ENCODE measurements around the gene BNIP5. TPM values are rescaled to one million over a fixed set of nuclear protein-coding genes. Genes with fewer than 3 reads are reported as not detected.

The BNIP5 gene
- total RNA-seq, 1 experiment from 2014 or later = not detected

DNA sequence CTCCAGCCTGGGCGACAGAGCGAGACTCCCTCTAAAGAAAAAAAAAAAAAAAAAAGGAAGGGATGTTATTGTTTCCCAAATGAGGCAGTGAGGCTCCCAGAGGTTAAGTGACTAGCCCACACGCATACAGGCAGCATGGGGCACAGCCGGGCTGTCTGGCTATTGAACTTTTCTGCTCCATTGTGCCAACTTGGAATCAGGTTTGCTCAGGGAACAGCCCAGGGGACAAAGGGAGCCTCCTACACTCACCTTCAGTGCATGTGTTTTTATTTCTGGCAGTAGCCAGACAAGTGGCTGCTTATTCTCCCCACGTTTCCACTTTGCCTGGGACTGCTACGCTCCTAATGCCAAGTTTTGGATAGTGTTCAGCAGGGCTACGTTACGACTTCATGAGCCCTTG, 40.1 kb upstream of the BNIP5 start (continued):
- TF ChIP-seq, protein P1, sequence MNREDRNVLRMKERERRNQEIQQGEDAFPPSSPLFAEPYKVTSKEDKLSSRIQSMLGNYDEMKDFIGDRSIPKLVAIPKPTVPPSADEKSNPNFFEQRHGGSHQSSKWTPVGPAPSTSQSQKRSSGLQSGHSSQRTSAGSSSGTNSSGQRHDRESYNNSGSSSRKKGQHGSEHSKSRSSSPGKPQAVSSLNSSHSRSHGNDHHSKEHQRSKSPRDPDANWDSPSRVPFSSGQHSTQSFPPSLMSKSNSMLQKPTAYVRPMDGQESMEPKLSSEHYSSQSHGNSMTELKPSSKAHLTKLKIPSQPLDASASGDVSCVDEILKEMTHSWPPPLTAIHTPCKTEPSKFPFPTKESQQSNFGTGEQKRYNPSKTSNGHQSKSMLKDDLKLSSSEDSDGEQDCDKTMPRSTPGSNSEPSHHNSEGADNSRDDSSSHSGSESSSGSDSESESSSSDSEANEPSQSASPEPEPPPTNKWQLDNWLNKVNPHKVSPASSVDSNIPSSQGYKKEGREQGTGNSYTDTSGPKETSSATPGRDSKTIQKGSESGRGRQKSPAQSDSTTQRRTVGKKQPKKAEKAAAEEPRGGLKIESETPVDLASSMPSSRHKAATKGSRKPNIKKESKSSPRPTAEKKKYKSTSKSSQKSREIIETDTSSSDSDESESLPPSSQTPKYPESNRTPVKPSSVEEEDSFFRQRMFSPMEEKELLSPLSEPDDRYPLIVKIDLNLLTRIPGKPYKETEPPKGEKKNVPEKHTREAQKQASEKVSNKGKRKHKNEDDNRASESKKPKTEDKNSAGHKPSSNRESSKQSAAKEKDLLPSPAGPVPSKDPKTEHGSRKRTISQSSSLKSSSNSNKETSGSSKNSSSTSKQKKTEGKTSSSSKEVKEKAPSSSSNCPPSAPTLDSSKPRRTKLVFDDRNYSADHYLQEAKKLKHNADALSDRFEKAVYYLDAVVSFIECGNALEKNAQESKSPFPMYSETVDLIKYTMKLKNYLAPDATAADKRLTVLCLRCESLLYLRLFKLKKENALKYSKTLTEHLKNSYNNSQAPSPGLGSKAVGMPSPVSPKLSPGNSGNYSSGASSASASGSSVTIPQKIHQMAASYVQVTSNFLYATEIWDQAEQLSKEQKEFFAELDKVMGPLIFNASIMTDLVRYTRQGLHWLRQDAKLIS (CRISPR knock-in tag; IDR thresholded peaks at IDR 0.05; ENCODE audit: borderline replicate concordance) = no peak
- TF ChIP-seq ZNF671 (CRISPR knock-in tag; IDR thresholded peaks at IDR 0.05) (no peak), JAZF1 (CRISPR knock-in tag; IDR thresholded peaks at IDR 0.05) (no peak), ESRRA (CRISPR knock-in tag; IDR thresholded peaks at IDR 0.05; ENCODE audit: borderline replicate concordance) (no peak), ZNF121 (CRISPR knock-in tag; IDR thresholded peaks at IDR 0.05) (no peak)
- TF ChIP-seq, protein P2, sequence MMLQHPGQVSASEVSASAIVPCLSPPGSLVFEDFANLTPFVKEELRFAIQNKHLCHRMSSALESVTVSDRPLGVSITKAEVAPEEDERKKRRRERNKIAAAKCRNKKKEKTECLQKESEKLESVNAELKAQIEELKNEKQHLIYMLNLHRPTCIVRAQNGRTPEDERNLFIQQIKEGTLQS (CRISPR knock-in tag; conservative IDR thresholded peaks at IDR 0.05) = no peak

DNA sequence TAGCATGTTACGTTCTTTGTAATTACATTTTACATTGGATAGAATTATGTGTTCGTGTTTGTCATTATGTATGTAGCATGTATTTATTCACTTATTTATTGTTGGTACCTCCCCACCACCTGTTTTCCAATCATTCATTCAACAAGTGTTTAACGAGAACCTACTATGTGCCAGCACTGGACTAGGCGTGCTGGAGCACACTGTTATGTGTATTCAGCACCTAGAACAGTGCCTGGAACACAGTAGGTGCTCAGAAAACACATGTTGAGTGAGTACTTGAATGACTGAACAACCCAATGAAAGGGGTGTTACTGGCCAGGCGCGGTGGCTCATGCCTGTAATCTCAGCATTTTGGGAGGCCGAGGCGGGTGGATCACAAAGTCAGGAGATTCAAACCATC, 39.5 kb upstream of the BNIP5 start:
- CTCF ChIA-PET = no interaction called here
- no peak for ATAC-seq
- no peak for DNase-seq (ENCODE audit: low spot score)
- POLR2A ChIA-PET = no interaction called here
- Mint-ChIP-seq H3K4me3 (no peak overlapping the region), H3K4me1 (peaks cover 27% of the 10 kb centered on the region), H3K27me3 (ENCODE audit: low read depth) (no peaks in the 10 kb centered on the region), H3K27ac (no peak overlapping the region), H3K36me3 (no peaks in the 10 kb centered on the region), H3K9me3 (no peaks in the 10 kb centered on the region)
- TF ChIP-seq ZNF138 (CRISPR knock-in tag; conservative IDR thresholded peaks at IDR 0.05) = no peak
- TF ChIP-seq ZNF219 (CRISPR knock-in tag; IDR thresholded peaks at IDR 0.05; ENCODE audit: borderline replicate concordance) = no peak

DNA sequence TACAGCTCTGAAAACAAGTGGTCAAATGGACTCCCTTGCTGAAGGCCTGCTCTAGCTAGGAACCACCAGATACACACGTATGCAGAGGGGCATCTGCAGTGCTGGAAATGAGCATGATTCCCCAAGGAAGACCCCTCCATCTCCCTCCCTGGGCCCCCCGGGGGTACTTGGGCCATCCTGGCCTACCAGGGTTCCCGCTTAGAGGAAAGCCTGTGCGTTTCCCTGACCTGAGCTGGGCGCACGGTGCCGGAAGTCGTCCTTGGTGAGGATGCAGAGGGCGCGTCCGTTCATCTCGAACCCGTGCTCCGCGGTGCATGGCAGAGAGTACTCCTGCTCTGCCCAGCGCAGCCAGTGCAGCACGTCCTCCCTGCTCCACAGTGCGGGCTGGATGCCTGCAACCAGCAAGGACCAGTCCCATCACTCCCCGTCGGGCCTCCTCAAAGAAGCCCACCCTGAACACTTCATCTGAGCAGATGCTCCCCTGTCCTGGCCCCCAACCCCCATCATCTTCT, 39.0 kb upstream of the BNIP5 start:
- H3K9me3 Mint-ChIP-seq = no peaks in the 10 kb centered on the region
- H3K4me1 Mint-ChIP-seq = peaks cover 27% of the 10 kb centered on the region
- no peak for DNase-seq (ENCODE audit: low spot score)
- no peak overlapping the region for H3K27ac Mint-ChIP-seq
- no peak overlapping the region for H3K4me3 Mint-ChIP-seq
- no peaks in the 10 kb centered on the region for H3K36me3 Mint-ChIP-seq
- ATAC-seq = no peak
- ChIA-PET POLR2A (no interaction called here), CTCF (interaction anchor here (0.7 kb wide), 1 partner anchor 15 kb away, joined by 3 read pairs; no protein-coding TSS in a partner anchor)
- TF ChIP-seq, protein P3, sequence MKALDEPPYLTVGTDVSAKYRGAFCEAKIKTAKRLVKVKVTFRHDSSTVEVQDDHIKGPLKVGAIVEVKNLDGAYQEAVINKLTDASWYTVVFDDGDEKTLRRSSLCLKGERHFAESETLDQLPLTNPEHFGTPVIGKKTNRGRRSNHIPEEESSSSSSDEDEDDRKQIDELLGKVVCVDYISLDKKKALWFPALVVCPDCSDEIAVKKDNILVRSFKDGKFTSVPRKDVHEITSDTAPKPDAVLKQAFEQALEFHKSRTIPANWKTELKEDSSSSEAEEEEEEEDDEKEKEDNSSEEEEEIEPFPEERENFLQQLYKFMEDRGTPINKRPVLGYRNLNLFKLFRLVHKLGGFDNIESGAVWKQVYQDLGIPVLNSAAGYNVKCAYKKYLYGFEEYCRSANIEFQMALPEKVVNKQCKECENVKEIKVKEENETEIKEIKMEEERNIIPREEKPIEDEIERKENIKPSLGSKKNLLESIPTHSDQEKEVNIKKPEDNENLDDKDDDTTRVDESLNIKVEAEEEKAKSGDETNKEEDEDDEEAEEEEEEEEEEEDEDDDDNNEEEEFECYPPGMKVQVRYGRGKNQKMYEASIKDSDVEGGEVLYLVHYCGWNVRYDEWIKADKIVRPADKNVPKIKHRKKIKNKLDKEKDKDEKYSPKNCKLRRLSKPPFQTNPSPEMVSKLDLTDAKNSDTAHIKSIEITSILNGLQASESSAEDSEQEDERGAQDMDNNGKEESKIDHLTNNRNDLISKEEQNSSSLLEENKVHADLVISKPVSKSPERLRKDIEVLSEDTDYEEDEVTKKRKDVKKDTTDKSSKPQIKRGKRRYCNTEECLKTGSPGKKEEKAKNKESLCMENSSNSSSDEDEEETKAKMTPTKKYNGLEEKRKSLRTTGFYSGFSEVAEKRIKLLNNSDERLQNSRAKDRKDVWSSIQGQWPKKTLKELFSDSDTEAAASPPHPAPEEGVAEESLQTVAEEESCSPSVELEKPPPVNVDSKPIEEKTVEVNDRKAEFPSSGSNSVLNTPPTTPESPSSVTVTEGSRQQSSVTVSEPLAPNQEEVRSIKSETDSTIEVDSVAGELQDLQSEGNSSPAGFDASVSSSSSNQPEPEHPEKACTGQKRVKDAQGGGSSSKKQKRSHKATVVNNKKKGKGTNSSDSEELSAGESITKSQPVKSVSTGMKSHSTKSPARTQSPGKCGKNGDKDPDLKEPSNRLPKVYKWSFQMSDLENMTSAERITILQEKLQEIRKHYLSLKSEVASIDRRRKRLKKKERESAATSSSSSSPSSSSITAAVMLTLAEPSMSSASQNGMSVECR (CRISPR knock-in tag; IDR thresholded peaks at IDR 0.05; ENCODE audit: borderline replicate concordance) = no peak
- TF ChIP-seq ZNF263 (CRISPR knock-in tag; IDR thresholded peaks at IDR 0.05; ENCODE audit: low read depth) (no peak), ZNF219 (CRISPR knock-in tag; IDR thresholded peaks at IDR 0.05; ENCODE audit: borderline replicate concordance) (no peak), GRHL2 (CRISPR knock-in tag; IDR thresholded peaks at IDR 0.05; ENCODE audit: insufficient replicate concordance, severe bottlenecking) (no peak), ZNF396 (CRISPR knock-in tag; IDR thresholded peaks at IDR 0.05; ENCODE audit: borderline replicate concordance) (no peak), JUN (CRISPR knock-in tag; IDR thresholded peaks at IDR 0.05) (no peak)
- TF ChIP-seq, protein P4, sequence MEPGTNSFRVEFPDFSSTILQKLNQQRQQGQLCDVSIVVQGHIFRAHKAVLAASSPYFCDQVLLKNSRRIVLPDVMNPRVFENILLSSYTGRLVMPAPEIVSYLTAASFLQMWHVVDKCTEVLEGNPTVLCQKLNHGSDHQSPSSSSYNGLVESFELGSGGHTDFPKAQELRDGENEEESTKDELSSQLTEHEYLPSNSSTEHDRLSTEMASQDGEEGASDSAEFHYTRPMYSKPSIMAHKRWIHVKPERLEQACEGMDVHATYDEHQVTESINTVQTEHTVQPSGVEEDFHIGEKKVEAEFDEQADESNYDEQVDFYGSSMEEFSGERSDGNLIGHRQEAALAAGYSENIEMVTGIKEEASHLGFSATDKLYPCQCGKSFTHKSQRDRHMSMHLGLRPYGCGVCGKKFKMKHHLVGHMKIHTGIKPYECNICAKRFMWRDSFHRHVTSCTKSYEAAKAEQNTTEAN (CRISPR knock-in tag; IDR thresholded peaks at IDR 0.05) = no peak
- TF ChIP-seq, protein P5, sequence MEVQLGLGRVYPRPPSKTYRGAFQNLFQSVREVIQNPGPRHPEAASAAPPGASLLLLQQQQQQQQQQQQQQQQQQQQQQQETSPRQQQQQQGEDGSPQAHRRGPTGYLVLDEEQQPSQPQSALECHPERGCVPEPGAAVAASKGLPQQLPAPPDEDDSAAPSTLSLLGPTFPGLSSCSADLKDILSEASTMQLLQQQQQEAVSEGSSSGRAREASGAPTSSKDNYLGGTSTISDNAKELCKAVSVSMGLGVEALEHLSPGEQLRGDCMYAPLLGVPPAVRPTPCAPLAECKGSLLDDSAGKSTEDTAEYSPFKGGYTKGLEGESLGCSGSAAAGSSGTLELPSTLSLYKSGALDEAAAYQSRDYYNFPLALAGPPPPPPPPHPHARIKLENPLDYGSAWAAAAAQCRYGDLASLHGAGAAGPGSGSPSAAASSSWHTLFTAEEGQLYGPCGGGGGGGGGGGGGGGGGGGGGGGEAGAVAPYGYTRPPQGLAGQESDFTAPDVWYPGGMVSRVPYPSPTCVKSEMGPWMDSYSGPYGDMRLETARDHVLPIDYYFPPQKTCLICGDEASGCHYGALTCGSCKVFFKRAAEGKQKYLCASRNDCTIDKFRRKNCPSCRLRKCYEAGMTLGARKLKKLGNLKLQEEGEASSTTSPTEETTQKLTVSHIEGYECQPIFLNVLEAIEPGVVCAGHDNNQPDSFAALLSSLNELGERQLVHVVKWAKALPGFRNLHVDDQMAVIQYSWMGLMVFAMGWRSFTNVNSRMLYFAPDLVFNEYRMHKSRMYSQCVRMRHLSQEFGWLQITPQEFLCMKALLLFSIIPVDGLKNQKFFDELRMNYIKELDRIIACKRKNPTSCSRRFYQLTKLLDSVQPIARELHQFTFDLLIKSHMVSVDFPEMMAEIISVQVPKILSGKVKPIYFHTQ (CRISPR knock-in tag; IDR thresholded peaks at IDR 0.05) = no peak
- H3K27me3 Mint-ChIP-seq (ENCODE audit: low read depth) = no peaks in the 10 kb centered on the region
